CD4-positive, alpha-beta T cell (primary cell): ENCODE results near the gene NARF. TPM values are rescaled to one million over a fixed set of nuclear protein-coding genes. Genes with fewer than 3 reads are reported as not detected.
"Not testable (repeated sequence)": the region's sequence is repeated elsewhere in the genome, so short reads cannot be mapped to it uniquely, and the experiment has no call there.

Experiments used
- ATAC-seq: fragments of 200-7000 bp; cut with Tn5 transposase; one replicate; pipeline ENCODE4 v1.10.0; 2022; ENCODE audit warnings: mild to moderate bottlenecking; ENCODE audit not compliant: poor library complexity
- CTCF ChIA-PET: fragments of 350-600 bp; sonication (Branson Sonifier 250); formaldehyde crosslinking; loops from one replicate; lab custom pipeline; 2021; ENCODE audit warnings: antibody characterized with exemption, inconsistent platforms; lab: Charles Lee
- POLR2A ChIA-PET: fragments of 350-600 bp; sonication (Branson Sonifier 250); formaldehyde crosslinking; loops from one replicate; lab custom pipeline; 2021; ENCODE audit warnings: antibody characterized with exemption, inconsistent platforms; lab: Charles Lee
- DNase-seq, 14 experiments: peaks; one replicate each; pipeline ENCODE4 v3.0.0-alpha.2; 2013 to 2020; ENCODE audit warnings: mixed read lengths in 2 of 14
- H3K27ac ChIP-seq, 2 donors: one replicate each; pipeline versions ENCODE4 v1.5.1 to v1.7.0; 2013; ENCODE audit warnings: low read length in 2 of 2, low read depth in 1 of 2, mild to moderate bottlenecking in 1 of 2
- H3K27me3 ChIP-seq, 2 experiments: 1 replicate in 1 of 2; 2 replicates in 1 of 2; pipeline versions ENCODE4 v1.6.1 to v1.7.0; 2013; ENCODE audit warnings: low read length in 2 of 2, control low read depth in 1 of 2, mild to moderate bottlenecking in 1 of 2, moderate library complexity in 1 of 2; ENCODE audit not compliant: insufficient read depth in 2 of 2, control insufficient read depth in 1 of 2
- H3K36me3 ChIP-seq: one replicate; pipeline ENCODE4 v1.6.1; 2013; ENCODE audit warnings: low read length, control low read depth; ENCODE audit not compliant: insufficient read depth
- H3K4me1 ChIP-seq: one replicate; pipeline ENCODE4 v1.6.1; 2013; ENCODE audit warnings: low read length, control low read depth; ENCODE audit not compliant: insufficient read depth
- H3K4me3 ChIP-seq: one replicate; pipeline ENCODE4 v1.5.1; 2013; ENCODE audit warnings: mild to moderate bottlenecking, low read length, moderate library complexity
- H3K9me3 ChIP-seq, 2 experiments: 1 replicate in 1 of 2; 2 replicates in 1 of 2; pipeline versions ENCODE4 v1.6.1 to v1.7.0; 2013; ENCODE audit warnings: low read length in 2 of 2, mild to moderate bottlenecking in 2 of 2, control low read depth in 1 of 2, moderate library complexity in 1 of 2; ENCODE audit not compliant: control insufficient read depth in 1 of 2, insufficient read depth in 1 of 2
- H3K27ac Mint-ChIP-seq: one replicate; pipeline ENCODE4 v1.8.0; 2020; ENCODE audit warnings: mixed read lengths
- H3K27me3 Mint-ChIP-seq: one replicate; pipeline ENCODE4 v1.8.0; 2021; ENCODE audit warnings: mixed read lengths
- H3K36me3 Mint-ChIP-seq: one replicate; pipeline ENCODE4 v1.8.0; 2021; ENCODE audit warnings: low read depth, mixed read lengths
- H3K4me1 Mint-ChIP-seq: one replicate; pipeline ENCODE4 v1.8.0; 2021; ENCODE audit warnings: low read depth, mixed read lengths
- H3K4me3 Mint-ChIP-seq: one replicate; pipeline ENCODE4 v1.8.0; 2020; ENCODE audit warnings: mild to moderate bottlenecking, mixed read lengths
- H3K9me3 Mint-ChIP-seq: one replicate; pipeline ENCODE4 v1.8.0; 2020; ENCODE audit warnings: mixed read lengths
- intact Hi-C, 2 experiments: fragments of 100-400 bp; cut with DNase I in 1 of 2; cut with micrococcal nuclease in 1 of 2; formaldehyde crosslinking; loops; one replicate each; pipeline versions ENCODE4 v1.15.1 to v1.9.0; 2023 to 2025; cut with DNase I, micrococcal nuclease
- total RNA-seq, 174 experiments: library from RNA in 2 of 174; stranded (reverse) in 2 of 174; gene quantifications; one replicate each; pipeline ENCODE4 v1.2.3 and lab custom pipeline; 2021 to 2026
- TF ChIP-seq, protein P1 (sequence below): fragments of 200-600 bp; IDR thresholded peaks from one replicate; pipeline ENCODE4 v1.8.0; 2022; ENCODE audit warnings: antibody characterized with exemption, mild to moderate bottlenecking

The NARF gene
- total RNA-seq, 2 experiments from 2014 or later: 57.1 to 62.0 TPM

DNA sequence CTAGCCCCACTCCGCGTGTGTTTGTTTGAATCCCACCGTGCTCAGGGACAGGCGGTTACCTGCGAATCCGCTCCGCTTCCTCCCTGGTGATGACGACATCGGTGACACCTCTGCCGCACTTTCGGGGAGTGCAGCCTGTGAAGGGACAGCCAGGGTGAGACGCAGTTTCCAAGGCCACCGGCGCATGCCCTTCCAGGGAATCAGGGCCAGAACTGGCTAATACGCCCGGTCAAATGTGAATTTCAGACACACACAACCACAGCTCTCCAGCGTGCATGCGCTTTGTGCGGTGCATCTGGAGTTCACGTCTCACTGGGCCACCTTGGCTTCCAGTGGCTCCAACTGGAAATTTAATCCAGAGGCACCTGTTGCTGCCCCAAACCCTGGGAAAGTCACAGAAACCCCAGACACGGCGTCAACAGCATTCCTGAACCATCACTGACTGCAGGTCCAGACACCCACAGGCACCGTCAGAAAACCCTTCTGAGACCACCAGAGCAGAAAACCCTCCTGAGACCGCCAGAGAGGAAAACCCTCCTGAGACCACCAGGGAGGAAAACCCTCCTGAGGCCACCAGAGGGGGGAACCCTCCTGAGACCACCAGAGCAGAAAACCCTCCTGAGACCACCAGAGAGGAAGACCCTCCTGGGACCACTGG, 47.0 kb upstream of the NARF start:
- no peaks in the 10 kb centered on the region for H3K9me3 Mint-ChIP-seq
- H3K4me3 Mint-ChIP-seq: no peak overlapping the region
- no peak overlapping the region for H3K27ac Mint-ChIP-seq
- H3K36me3 Mint-ChIP-seq: peaks cover 36% of the 10 kb centered on the region
- no peak overlapping the region for H3K4me3 ChIP-seq
- DNase-seq (no peak), ATAC-seq (no peak)
- H3K4me1 ChIP-seq: peaks cover 12% of the 10 kb centered on the region
- intact Hi-C loops: loop anchor here (5.0 to 10.0 kb wide), 4 partner anchors 143 to 377 kb away; partner anchors contain the start of genes DCXR (in 1 of the 2), RAC3 (in 1 of the 2) and TBCD (in 1 of the 2)
- H3K27me3 ChIP-seq: no peaks in the 10 kb centered on the region
- TF ChIP-seq, protein P1, sequence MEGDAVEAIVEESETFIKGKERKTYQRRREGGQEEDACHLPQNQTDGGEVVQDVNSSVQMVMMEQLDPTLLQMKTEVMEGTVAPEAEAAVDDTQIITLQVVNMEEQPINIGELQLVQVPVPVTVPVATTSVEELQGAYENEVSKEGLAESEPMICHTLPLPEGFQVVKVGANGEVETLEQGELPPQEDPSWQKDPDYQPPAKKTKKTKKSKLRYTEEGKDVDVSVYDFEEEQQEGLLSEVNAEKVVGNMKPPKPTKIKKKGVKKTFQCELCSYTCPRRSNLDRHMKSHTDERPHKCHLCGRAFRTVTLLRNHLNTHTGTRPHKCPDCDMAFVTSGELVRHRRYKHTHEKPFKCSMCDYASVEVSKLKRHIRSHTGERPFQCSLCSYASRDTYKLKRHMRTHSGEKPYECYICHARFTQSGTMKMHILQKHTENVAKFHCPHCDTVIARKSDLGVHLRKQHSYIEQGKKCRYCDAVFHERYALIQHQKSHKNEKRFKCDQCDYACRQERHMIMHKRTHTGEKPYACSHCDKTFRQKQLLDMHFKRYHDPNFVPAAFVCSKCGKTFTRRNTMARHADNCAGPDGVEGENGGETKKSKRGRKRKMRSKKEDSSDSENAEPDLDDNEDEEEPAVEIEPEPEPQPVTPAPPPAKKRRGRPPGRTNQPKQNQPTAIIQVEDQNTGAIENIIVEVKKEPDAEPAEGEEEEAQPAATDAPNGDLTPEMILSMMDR: no peak
- ChIA-PET POLR2A (no interaction called here), CTCF (no interaction called here)
- no peak overlapping the region for H3K27ac ChIP-seq
- peaks cover 20% of the 10 kb centered on the region for H3K36me3 ChIP-seq
- H3K27me3 Mint-ChIP-seq: no peaks in the 10 kb centered on the region
- H3K9me3 ChIP-seq: no peaks in the 10 kb centered on the region
- peaks cover 10% of the 10 kb centered on the region for H3K4me1 Mint-ChIP-seq

DNA sequence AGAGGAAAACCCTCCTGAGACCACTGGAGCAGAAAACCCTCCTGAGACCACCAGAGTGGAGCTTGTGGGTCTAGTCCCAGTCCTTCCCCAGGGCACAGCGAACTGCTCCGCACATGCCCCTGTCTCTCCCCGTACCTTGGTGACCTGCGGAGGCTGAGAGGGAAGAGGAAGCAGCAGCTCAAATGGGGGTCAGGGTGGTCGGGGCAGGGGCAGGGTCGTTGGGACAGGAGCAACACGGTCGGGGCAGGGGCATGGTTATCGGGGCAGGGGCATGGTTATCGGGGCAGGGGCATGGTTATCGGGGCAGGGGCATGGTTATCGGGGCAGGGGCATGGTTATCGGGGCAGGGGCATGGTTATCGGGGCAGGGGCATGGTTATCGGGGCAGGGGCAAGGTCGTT, 46.5 kb upstream of the NARF start:
- DNase-seq, H3K27me3 ChIP-seq, CTCF ChIA-PET, H3K4me3 Mint-ChIP-seq, H3K27me3 Mint-ChIP-seq, H3K27ac Mint-ChIP-seq, H3K4me1 Mint-ChIP-seq, POLR2A ChIA-PET, H3K4me3 ChIP-seq, H3K9me3 Mint-ChIP-seq, ATAC-seq, H3K27ac ChIP-seq, H3K9me3 ChIP-seq: not testable (repeated sequence)
- H3K4me1 ChIP-seq: peaks cover 14% of the 10 kb centered on the region
- H3K36me3 Mint-ChIP-seq: peaks cover 36% of the 10 kb centered on the region
- peaks cover 20% of the 10 kb centered on the region for H3K36me3 ChIP-seq
- intact Hi-C loops: loop anchor here (5.0 to 10.0 kb wide), 4 partner anchors 143 to 377 kb away; partner anchors contain the start of genes DCXR (in 1 of the 2), RAC3 (in 1 of the 2) and TBCD (in 1 of the 2)

DNA sequence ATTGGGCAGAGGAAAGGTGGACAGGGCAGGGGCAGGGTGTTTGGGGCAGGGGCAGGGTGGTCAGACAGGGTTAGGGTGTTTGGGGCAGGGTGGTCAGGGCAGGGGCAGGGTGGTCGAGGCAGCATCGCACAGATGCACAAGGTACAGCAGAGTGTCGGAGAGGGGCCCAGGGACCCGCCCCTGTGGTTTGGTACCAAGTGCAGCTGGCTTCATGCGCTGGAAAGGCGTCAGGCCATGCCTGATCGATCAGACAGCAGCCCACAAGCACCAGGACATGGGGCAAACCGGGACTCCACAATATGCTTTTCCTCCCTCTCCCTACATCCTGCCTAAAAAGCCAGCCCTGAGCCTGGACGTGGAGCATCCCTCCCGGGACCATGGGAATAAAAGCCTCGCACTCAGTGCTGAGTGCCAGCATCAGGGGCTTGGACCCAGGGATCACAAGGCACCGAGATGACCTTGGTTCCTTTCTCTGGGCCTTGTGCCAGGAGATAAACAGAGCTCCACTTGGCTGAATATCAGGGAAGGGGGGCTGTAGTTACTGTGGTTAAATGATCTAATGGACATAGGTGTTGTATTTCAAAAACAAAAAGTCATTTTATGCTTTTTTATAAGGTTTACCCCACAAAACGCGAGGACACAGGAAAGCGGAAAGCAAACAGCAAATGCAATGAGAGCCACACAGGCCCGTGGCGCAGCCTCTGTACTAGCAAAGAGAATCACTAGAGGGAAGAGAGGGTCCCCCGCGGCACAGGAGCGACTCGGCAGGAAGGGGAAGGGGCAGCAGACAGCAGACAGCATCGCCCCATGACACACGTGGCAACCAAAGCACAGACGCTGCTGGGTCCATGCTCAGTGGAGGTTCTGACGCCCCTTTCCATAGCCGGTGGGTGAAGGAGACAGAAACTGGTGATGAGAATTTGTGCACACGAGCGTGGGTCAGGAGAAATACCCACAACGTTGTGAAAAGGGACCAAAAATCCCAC, 45.7 kb upstream of the NARF start:
- Mint-ChIP-seq H3K36me3 (peaks cover 29% of the 10 kb centered on the region), H3K4me1 (peaks cover 14% of the 10 kb centered on the region), H3K9me3 (no peaks in the 10 kb centered on the region), H3K4me3 (no peak overlapping the region), H3K27ac (no peak overlapping the region), H3K27me3 (no peaks in the 10 kb centered on the region)
- intact Hi-C loops: loop anchor here (5.0 to 10.0 kb wide), 4 partner anchors 142 to 378 kb away; partner anchors contain the start of genes DCXR (in 1 of the 2), RAC3 (in 1 of the 2) and TBCD (in 1 of the 2)
- Histone ChIP-seq H3K4me1 (peaks cover 18% of the 10 kb centered on the region), H3K9me3 (no peaks in the 10 kb centered on the region), H3K36me3 (peaks cover 20% of the 10 kb centered on the region), H3K27ac (no peak overlapping the region), H3K27me3 (no peaks in the 10 kb centered on the region), H3K4me3 (no peak overlapping the region)
- TF ChIP-seq, protein P1: no peak
- ATAC-seq: no peak
- ChIA-PET CTCF (no interaction called here), POLR2A (no interaction called here)
- no peak for DNase-seq
